ENCODE measurements around the gene TBC1D22A. TPM values are rescaled to one million over a fixed set of nuclear protein-coding genes. Genes with fewer than 3 reads are reported as not detected.
A peak's percentile ranks its signal among the peaks of the same experiment; 100 is the strongest.

Gene TBC1D22A
- total and polyA plus RNA-seq, 4 donors = 4.1 to 12.4 (median 8.4) TPM

- peak overlapping the region; percentile 10 to 73 for H3K27ac ChIP-seq (ENCODE audit: low read depth in 1 of 2, low read length in 2 of 2)
- H3K4me3 ChIP-seq (ENCODE audit: low read depth in 1 of 3, low read length in 3 of 3) = no peak overlapping the region
- H3K36me3 ChIP-seq (ENCODE audit: control insufficient read depth in 4 of 4, insufficient read depth in 3 of 4, low read depth in 1 of 4, low read length in 3 of 4) = peaks cover 4 to 12% (median 5%) of the 10 kb centered on the region in 4 donors
- TF ChIP-seq MAX (IDR thresholded peaks at IDR 0.05) (no peak), TAF1 (conservative IDR thresholded peaks at IDR 0.05) (no peak), NR2F2 (IDR thresholded peaks at IDR 0.05) (no peak), RXRA (IDR thresholded peaks at IDR 0.05) (no peak), EGR1 (IDR thresholded peaks at IDR 0.05; ENCODE audit: low read depth in 2 of 2) (no peak), JUND (IDR thresholded peaks at IDR 0.05) (no peak)
- peaks cover 0 to 5% (median 0%) of the 10 kb centered on the region in 4 donors for H3K4me1 ChIP-seq (ENCODE audit: control insufficient read depth in 4 of 4, insufficient read depth in 4 of 4, low read length in 3 of 4)
- 80% methylated on average over 8 of the region's 8 CpGs for WGBS
- H3K9ac ChIP-seq (ENCODE audit: low read depth in 1 of 2, low read length in 2 of 2) = no peak overlapping the region
- H3K27me3 ChIP-seq (ENCODE audit: control insufficient read depth in 4 of 4, insufficient read depth in 4 of 4, low read length in 3 of 4) = no peaks in the 10 kb centered on the region
- no peaks in the 10 kb centered on the region for H3K9me3 ChIP-seq (ENCODE audit: control insufficient read depth in 4 of 4, low read length in 3 of 4)
- no peak for DNase-seq (ENCODE audit: low spot score)
Observed at GRCh38 chr22:46971764-46972125, 209.3 kb downstream of the TBC1D22A start.

GRCh38 chr22:46972256-46972655 is 209.8 kb downstream of the TBC1D22A start:
- 91% methylated on average over 17 of the region's 17 CpGs for WGBS
- H3K27me3 ChIP-seq (ENCODE audit: control insufficient read depth in 4 of 4, insufficient read depth in 4 of 4, low read length in 3 of 4) = no peaks in the 10 kb centered on the region
- peak overlapping the region; percentile 38 to 73 for H3K27ac ChIP-seq (ENCODE audit: low read depth in 1 of 2, low read length in 2 of 2)
- no peak overlapping the region for H3K4me3 ChIP-seq (ENCODE audit: low read depth in 1 of 3, low read length in 3 of 3)
- no peak overlapping the region for H3K9ac ChIP-seq (ENCODE audit: low read depth in 1 of 2, low read length in 2 of 2)
- peaks cover 4 to 16% (median 6%) of the 10 kb centered on the region in 4 donors for H3K36me3 ChIP-seq (ENCODE audit: control insufficient read depth in 4 of 4, insufficient read depth in 3 of 4, low read depth in 1 of 4, low read length in 3 of 4)
- peaks cover 0 to 5% (median 0%) of the 10 kb centered on the region in 4 donors for H3K4me1 ChIP-seq (ENCODE audit: control insufficient read depth in 4 of 4, insufficient read depth in 4 of 4, low read length in 3 of 4)
- TF ChIP-seq REST (IDR thresholded peaks at IDR 0.05) = no peak
- no peak for TF ChIP-seq RAD21 (IDR thresholded peaks at IDR 0.05)
- TF ChIP-seq CTCF (IDR thresholded peaks at IDR 0.05; ENCODE audit: low read depth, low read length, missing input control) = no peak
- TF ChIP-seq HNF4G (IDR thresholded peaks at IDR 0.05) = no peak
- no peak for TF ChIP-seq GABPA (IDR thresholded peaks at IDR 0.05 in 1 of 2, conservative IDR thresholded peaks at IDR 0.05 in 1 of 2)
- no peak for TF ChIP-seq NR2F2 (IDR thresholded peaks at IDR 0.05)
- no peak for TF ChIP-seq YY1 (IDR thresholded peaks at IDR 0.05)
- TF ChIP-seq ATF3 (IDR thresholded peaks at IDR 0.05) = no peak
- no peak for TF ChIP-seq ZBTB33 (IDR thresholded peaks at IDR 0.05)
- no peak for TF ChIP-seq HNF4A (conservative IDR thresholded peaks at IDR 0.05)
- TF ChIP-seq FOXA1 (IDR thresholded peaks at IDR 0.05) = no peak
- TF ChIP-seq JUND (IDR thresholded peaks at IDR 0.05) = no peak
- TF ChIP-seq FOXA2 (IDR thresholded peaks at IDR 0.05) = no peak
- TF ChIP-seq MAX (IDR thresholded peaks at IDR 0.05) = no peak
- no peak for TF ChIP-seq RXRA (IDR thresholded peaks at IDR 0.05)
- no peaks in the 10 kb centered on the region for H3K9me3 ChIP-seq (ENCODE audit: control insufficient read depth in 4 of 4, low read length in 3 of 4)
- no peak for DNase-seq (ENCODE audit: low spot score)
